ENCODE measurements around the gene DHX58. TPM values are rescaled to one million over a fixed set of nuclear protein-coding genes. Genes with fewer than 3 reads are reported as not detected.

The DHX58 gene
- total RNA-seq, 8 experiments from 2014 or later: 0.33 to 29.3 (median 3.3) TPM

GRCh38 chr17:42101513-42102292 lies 10.8 kb downstream of the DHX58 start:
- H3K4me3 ChIP-seq: no peak overlapping the region
- peaks cover 9% of the 10 kb centered on the region in 2 donors for H3K4me1 ChIP-seq (replicated peaks in 1 of 2)
- WGBS, 10 experiments: 32 to 61% (median 38%) methylated on average over 1 to 10 of the region's 14 CpGs; no CpG with 5 or more reads in 6 of the 10 experiments
- in situ Hi-C loops (cut with MboI; ENCODE audit: low pct_unique_long_range_greater_than_20kb in 2 of 9, low sequenced_read_pairs in 9 of 9, unreplicated experiment in 9 of 9): loop anchor here in 4 of 9 experiments (10.0 to 25.0 kb wide), 3 partner anchors 77 to 364 kb away; partner anchors contain the start of genes HAP1 (in 2 of the 4), CNP (in 1 of the 4) and NKIRAS2 (in 1 of the 4)
- H3K27ac ChIP-seq: no peak overlapping the region
- peak; percentile 39 to 97 (median 81) for ATAC-seq (replicated peaks in 6 of 8)

GRCh38 chr17:42098730-42099399 lies 13.6 kb downstream of the DHX58 start:
- no peak overlapping the region for H3K27ac ChIP-seq
- 67 to 90% (median 80%) methylated on average over 2 of the region's 14 CpGs; no CpG with 5 or more reads in 6 of the 10 experiments for WGBS, 10 experiments
- H3K4me1 ChIP-seq (replicated peaks in 1 of 2): peaks cover 9% of the 10 kb centered on the region in 2 donors
- in situ Hi-C loops (cut with MboI; ENCODE audit: low pct_unique_long_range_greater_than_20kb in 2 of 9, low sequenced_read_pairs in 9 of 9, unreplicated experiment in 9 of 9): no loop called here
- H3K4me3 ChIP-seq: no peak overlapping the region
- ATAC-seq (replicated peaks in 6 of 8): peak in 6 of 8 experiments; percentile 14 to 64 (median 50)

- ATAC-seq (replicated peaks in 6 of 8): peak in 6 of 8 experiments; percentile 9 to 55 (median 39)
- Histone ChIP-seq H3K4me1 (replicated peaks in 1 of 2) (peaks cover 9% of the 10 kb centered on the region in 2 donors), H3K4me3 (no peak within 1 kb of the TSS), H3K27ac (no peak within 1 kb of the TSS)
- WGBS, 10 experiments: 9 to 38% (median 25%) methylated on average over 1 to 13 of the region's 52 CpGs; no CpG with 5 or more reads in 4 of the 10 experiments
- in situ Hi-C loops (cut with MboI; ENCODE audit: low pct_unique_long_range_greater_than_20kb in 2 of 9, low sequenced_read_pairs in 9 of 9, unreplicated experiment in 9 of 9): no loop called here
Measured at GRCh38 chr17:42097691-42098631, 14.6 kb downstream of the DHX58 start, which contains the start of gene ZNF385C. Gene ZNF385C (minus strand): TSS chr17:42098473. CDS start chr17:42063056, 35,417 bp downstream.

GRCh38 chr17:42096360-42097111 lies 16.0 kb downstream of the DHX58 start:
- H3K4me3 ChIP-seq: no peak overlapping the region
- in situ Hi-C loops (cut with MboI; ENCODE audit: low pct_unique_long_range_greater_than_20kb in 2 of 9, low sequenced_read_pairs in 9 of 9, unreplicated experiment in 9 of 9): no loop called here
- no peak for ATAC-seq (replicated peaks in 6 of 8)
- peaks cover 9% of the 10 kb centered on the region in 2 donors for H3K4me1 ChIP-seq (replicated peaks in 1 of 2)
- 69 to 74% (median 74%) methylated on average over 3 to 6 of the region's 8 CpGs; no CpG with 5 or more reads in 7 of the 10 experiments for WGBS, 10 experiments
- H3K27ac ChIP-seq: no peak overlapping the region

GRCh38 chr17:42094375-42095069 lies 18.0 kb downstream of the DHX58 start:
- 55 to 100% (median 67%) methylated on average over 1 to 8 of the region's 12 CpGs; no CpG with 5 or more reads in 2 of the 10 experiments for WGBS, 10 experiments
- Histone ChIP-seq H3K4me3 (no peak overlapping the region), H3K4me1 (replicated peaks in 1 of 2) (peaks cover 9% of the 10 kb centered on the region in 2 donors), H3K27ac (no peak overlapping the region)
- in situ Hi-C loops (cut with MboI; ENCODE audit: low pct_unique_long_range_greater_than_20kb in 2 of 9, low sequenced_read_pairs in 9 of 9, unreplicated experiment in 9 of 9): no loop called here
- ATAC-seq (replicated peaks in 6 of 8): no peak

- Histone ChIP-seq H3K4me3 (no peak overlapping the region), H3K4me1 (replicated peaks in 1 of 2) (peaks cover 1 to 2% of the 10 kb centered on the region in 2 donors), H3K27ac (no peak overlapping the region)
- WGBS, 10 experiments: 63 to 80% (median 74%) methylated on average over 1 to 4 of the region's 6 CpGs; no CpG with 5 or more reads in 7 of the 10 experiments
- in situ Hi-C loops (cut with MboI; ENCODE audit: low pct_unique_long_range_greater_than_20kb in 2 of 9, low sequenced_read_pairs in 9 of 9, unreplicated experiment in 9 of 9): no loop called here
- no peak for ATAC-seq (replicated peaks in 6 of 8)
Measured at GRCh38 chr17:42092939-42093338, 19.6 kb downstream of the DHX58 start.

- no peak for ATAC-seq (replicated peaks in 6 of 8)
- Histone ChIP-seq H3K27ac (no peak overlapping the region), H3K4me1 (replicated peaks in 1 of 2) (peaks cover 7% of the 10 kb centered on the region in 2 donors), H3K4me3 (no peak overlapping the region)
- WGBS, 10 experiments: 67 to 100% (median 70%) methylated on average over 1 to 7 of the region's 8 CpGs; no CpG with 5 or more reads in 5 of the 10 experiments
- in situ Hi-C loops (cut with MboI; ENCODE audit: low pct_unique_long_range_greater_than_20kb in 2 of 9, low sequenced_read_pairs in 9 of 9, unreplicated experiment in 9 of 9): no loop called here
Measured at GRCh38 chr17:42090964-42091790, 21.3 kb downstream of the DHX58 start.

- Histone ChIP-seq H3K4me3 (no peak overlapping the region), H3K27ac (no peak overlapping the region), H3K4me1 (replicated peaks in 1 of 2) (peaks cover 7% of the 10 kb centered on the region in 2 donors)
- in situ Hi-C loops (cut with MboI; ENCODE audit: low pct_unique_long_range_greater_than_20kb in 2 of 9, low sequenced_read_pairs in 9 of 9, unreplicated experiment in 9 of 9): no loop called here
- no peak for ATAC-seq (replicated peaks in 6 of 8)
- WGBS, 10 experiments: 77 to 100% (median 85%) methylated on average over 1 to 7 of the region's 8 CpGs; no CpG with 5 or more reads in 3 of the 10 experiments
Measured at GRCh38 chr17:42088736-42089135, 23.8 kb downstream of the DHX58 start.

- Histone ChIP-seq H3K4me3 (no peak overlapping the region), H3K27ac (no peak overlapping the region), H3K4me1 (replicated peaks in 1 of 2) (peaks cover 7% of the 10 kb centered on the region in 2 donors)
- WGBS, 10 experiments: 60 to 85% (median 80%) methylated on average over 1 to 10 of the region's 20 CpGs; no CpG with 5 or more reads in 1 of the 10 experiments
- in situ Hi-C loops (cut with MboI; ENCODE audit: low pct_unique_long_range_greater_than_20kb in 2 of 9, low sequenced_read_pairs in 9 of 9, unreplicated experiment in 9 of 9): no loop called here
- peak in 1 of 8 experiments; percentile 64 for ATAC-seq (replicated peaks in 6 of 8)
Measured at GRCh38 chr17:42087736-42088705, 24.5 kb downstream of the DHX58 start.
